ENCODE data around the gene CGB2. TPM values are rescaled to one million over a fixed set of nuclear protein-coding genes. Genes with fewer than 3 reads are reported as not detected.

Gene CGB2
- total and polyA plus RNA-seq, 2 of the 13 experiments (the other 11 are each of a cell fraction or from before 2014, with no cell fraction given), result not detected

DNA sequence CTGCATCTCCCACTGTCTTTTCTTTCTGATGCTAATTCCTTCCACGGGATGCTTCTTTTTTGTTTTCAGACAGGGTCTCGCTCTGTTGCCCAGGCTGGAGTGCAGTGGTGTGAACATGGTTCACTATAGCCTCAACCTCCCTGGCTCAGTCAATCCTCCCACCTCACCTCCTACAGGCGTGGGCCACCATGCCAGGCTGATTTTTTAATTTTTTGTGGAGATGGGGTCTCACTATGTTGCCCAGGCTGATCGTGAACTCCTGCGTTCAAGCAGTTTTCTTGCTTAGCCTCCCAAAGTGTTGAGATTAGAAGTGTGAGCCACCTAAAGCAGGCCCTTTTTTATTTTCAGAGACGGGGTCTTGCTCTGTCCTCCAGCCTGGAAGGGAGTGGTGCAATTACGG, 43.4 kb upstream of the CGB2 start:
- no peaks in the 10 kb centered on the region for H4K20me1 ChIP-seq (ENCODE audit: insufficient read depth, low read length)
- H3K9ac ChIP-seq (ENCODE audit: insufficient read depth, low read depth, low read length), result no peak overlapping the region
- no peak overlapping the region for H2AFZ ChIP-seq (ENCODE audit: low read length)
- H3K79me2 ChIP-seq (ENCODE audit: insufficient read depth, low read length), result peaks cover 28% of the 10 kb centered on the region
- DNase-seq (ENCODE audit: low spot score) (no peak), FAIRE-seq (no peak), ATAC-seq (no peak)
- H3K27me3 ChIP-seq (ENCODE audit: control insufficient read depth in 1 of 2, insufficient read depth in 2 of 2, low read length in 2 of 2), result no peaks in the 10 kb centered on the region; a peak in 1 of 5 replicates
- CTCF ChIA-PET (ENCODE audit: low intra/inter-chr PET ratio, low total read pairs), result no interaction called here
- no peaks in the 10 kb centered on the region for H3K9me3 ChIP-seq (ENCODE audit: low read length)
- intact Hi-C loops (cut with micrococcal nuclease; ENCODE audit: unreplicated experiment) (no loop called here), in situ Hi-C loops (cut with HindIII; ENCODE audit: extremely low pct_ligation_motif_present, low pct_unique_long_range_greater_than_20kb) (no loop called here)
- POLR2A ChIA-PET, result no interaction called here
- no TSS peak for BruUV-seq (replicated peaks)
- peaks cover 23% of the 10 kb centered on the region for H3K4me1 ChIP-seq (ENCODE audit: insufficient read depth, low read length)
- H3K27ac ChIP-seq (ENCODE audit: extremely low read length, insufficient read depth, low read length), result no peak overlapping the region
- no peak overlapping the region for H3K4me3 ChIP-seq (replicated peaks in 1 of 3; ENCODE audit: insufficient read depth in 1 of 3, low read depth in 2 of 3, low read length in 3 of 3)
- 95% methylated on average over 7 of the region's 7 CpGs for WGBS (ENCODE audit: low lambda C conversion rate)
- peaks cover 13 to 40% of the 10 kb centered on the region in 2 experiments; a peak in 4 of 5 replicates for H3K36me3 ChIP-seq (replicated peaks in 1 of 2; ENCODE audit: control insufficient read depth in 1 of 2, insufficient read depth in 2 of 2, low read length in 2 of 2)
- H3K4me2 ChIP-seq (ENCODE audit: low read depth, low read length), result no peak overlapping the region
- no peak for TF ChIP-seq ZNF556 (CRISPR knock-in tag; IDR thresholded peaks at IDR 0.05; ENCODE audit: borderline replicate concordance)
- no peak for TF ChIP-seq ZNF180 (CRISPR knock-in tag; IDR thresholded peaks at IDR 0.05; ENCODE audit: borderline replicate concordance, low read depth)
- no peak for TF ChIP-seq JUN (CRISPR knock-in tag; IDR thresholded peaks at IDR 0.05)
- no peak for TF ChIP-seq ZNF615 (CRISPR knock-in tag; IDR thresholded peaks at IDR 0.05; ENCODE audit: borderline replicate concordance)
- TF ChIP-seq, protein P1, sequence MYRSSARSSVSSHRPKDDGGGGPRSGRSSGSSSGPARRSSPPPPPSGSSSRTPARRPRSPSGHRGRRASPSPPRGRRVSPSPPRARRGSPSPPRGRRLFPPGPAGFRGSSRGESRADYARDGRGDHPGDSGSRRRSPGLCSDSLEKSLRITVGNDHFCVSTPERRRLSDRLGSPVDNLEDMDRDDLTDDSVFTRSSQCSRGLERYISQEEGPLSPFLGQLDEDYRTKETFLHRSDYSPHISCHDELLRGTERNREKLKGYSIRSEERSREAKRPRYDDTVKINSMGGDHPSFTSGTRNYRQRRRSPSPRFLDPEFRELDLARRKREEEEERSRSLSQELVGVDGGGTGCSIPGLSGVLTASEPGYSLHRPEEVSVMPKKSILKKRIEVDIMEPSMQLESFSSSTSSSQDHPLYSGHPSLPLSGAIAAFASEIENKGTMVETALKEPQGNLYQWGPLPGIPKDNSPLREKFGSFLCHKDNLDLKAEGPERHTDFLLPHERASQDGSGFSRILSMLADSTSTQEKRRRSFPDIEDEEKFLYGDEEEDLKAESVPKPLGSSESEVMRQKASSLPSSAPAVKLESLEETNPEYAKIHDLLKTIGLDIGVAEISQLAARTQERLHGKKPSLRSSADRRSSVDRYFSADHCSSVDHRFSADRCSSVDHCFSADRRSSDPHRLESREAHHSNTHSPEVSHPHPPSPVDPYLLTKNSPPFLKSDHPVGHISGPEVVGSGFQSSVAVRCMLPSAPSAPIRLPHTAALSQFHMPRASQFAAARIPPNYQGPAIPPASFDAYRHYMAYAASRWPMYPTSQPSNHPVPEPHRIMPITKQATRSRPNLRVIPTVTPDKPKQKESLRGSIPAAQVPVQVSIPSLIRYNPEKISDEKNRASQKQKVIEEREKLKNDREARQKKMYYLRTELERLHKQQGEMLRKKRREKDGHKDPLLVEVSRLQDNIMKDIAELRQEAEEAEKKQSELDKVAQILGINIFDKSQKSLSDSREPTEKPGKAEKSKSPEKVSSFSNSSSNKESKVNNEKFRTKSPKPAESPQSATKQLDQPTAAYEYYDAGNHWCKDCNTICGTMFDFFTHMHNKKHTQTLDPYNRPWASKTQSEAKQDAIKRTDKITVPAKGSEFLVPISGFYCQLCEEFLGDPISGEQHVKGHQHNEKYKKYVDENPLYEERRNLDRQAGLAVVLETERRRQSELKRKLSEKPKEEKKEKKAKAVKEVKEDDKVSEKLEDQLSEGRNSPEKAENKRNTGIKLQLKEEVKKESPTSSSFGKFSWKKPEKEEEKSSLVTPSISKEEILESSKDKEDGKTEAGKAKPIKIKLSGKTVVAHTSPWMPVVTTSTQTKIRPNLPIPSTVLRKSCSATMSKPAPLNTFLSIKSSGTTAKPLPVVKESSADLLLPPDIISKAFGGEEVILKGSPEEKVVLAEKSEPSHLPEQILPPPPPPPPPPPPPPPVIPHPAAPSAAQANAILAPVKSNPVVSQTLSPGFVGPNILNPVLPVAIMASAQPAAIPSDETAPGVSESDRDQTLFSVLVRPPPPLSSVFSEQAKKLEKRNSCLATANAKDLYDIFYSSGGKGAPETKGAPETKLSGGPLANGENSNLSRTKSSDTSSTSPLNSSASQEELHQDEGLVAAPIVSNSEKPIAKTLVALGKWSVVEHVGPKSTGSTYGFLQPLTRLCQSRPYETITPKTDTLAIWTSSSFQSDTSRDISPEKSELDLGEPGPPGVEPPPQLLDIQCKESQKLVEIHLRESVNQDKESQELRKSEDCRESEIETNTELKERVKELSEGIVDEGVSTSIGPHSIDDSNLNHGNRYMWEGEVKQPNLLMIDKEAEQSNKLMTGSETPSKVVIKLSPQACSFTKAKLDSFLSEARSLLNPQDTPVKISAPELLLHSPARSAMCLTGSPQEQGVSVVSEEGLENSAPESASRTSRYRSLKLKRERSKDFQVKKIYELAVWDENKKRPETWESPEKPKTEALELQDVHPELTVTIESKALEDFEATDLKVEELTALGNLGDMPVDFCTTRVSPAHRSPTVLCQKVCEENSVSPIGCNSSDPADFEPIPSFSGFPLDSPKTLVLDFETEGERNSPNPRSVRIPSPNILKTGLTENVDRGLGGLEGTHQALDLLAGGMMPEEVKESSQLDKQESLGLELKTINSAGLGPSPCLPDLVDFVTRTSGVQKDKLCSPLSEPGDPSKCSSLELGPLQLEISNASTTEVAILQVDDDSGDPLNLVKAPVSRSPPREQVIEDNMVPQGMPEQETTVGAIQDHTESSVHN (CRISPR knock-in tag; IDR thresholded peaks at IDR 0.05), result no peak
- TF ChIP-seq, protein P2, sequence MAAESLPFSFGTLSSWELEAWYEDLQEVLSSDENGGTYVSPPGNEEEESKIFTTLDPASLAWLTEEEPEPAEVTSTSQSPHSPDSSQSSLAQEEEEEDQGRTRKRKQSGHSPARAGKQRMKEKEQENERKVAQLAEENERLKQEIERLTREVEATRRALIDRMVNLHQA (CRISPR knock-in tag; IDR thresholded peaks at IDR 0.05), result no peak
- no peak for TF ChIP-seq ZNF274 (CRISPR knock-in tag; IDR thresholded peaks at IDR 0.05)
- TF ChIP-seq ZNF17 (CRISPR knock-in tag; IDR thresholded peaks at IDR 0.05), result no peak
- no peak for TF ChIP-seq MLLT10 (CRISPR knock-in tag; IDR thresholded peaks at IDR 0.05)
- no peak for TF ChIP-seq ZMYM2 (CRISPR knock-in tag; IDR thresholded peaks at IDR 0.05)
- TF ChIP-seq ZSCAN12 (CRISPR knock-in tag; IDR thresholded peaks at IDR 0.05), result no peak
- TF ChIP-seq ELF3 (CRISPR knock-in tag; IDR thresholded peaks at IDR 0.05), result no peak
- no peak for TF ChIP-seq ZNF20 (CRISPR knock-in tag; IDR thresholded peaks at IDR 0.05)
- TF ChIP-seq, protein P3, sequence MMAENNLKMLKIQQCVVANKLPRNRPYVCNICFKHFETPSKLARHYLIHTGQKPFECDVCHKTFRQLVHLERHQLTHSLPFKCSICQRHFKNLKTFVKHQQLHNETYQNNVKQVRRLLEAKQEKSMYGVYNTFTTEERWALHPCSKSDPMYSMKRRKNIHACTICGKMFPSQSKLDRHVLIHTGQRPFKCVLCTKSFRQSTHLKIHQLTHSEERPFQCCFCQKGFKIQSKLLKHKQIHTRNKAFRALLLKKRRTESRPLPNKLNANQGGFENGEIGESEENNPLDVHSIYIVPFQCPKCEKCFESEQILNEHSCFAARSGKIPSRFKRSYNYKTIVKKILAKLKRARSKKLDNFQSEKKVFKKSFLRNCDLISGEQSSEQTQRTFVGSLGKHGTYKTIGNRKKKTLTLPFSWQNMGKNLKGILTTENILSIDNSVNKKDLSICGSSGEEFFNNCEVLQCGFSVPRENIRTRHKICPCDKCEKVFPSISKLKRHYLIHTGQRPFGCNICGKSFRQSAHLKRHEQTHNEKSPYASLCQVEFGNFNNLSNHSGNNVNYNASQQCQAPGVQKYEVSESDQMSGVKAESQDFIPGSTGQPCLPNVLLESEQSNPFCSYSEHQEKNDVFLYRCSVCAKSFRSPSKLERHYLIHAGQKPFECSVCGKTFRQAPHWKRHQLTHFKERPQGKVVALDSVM (CRISPR knock-in tag; IDR thresholded peaks at IDR 0.05), result no peak
